Colonic mucosa (tissue), 4 donors: ENCODE data around the gene TBCK. TPM values are rescaled to one million over a fixed set of nuclear protein-coding genes. Genes with fewer than 3 reads are reported as not detected.

Source experiments
- DNase-seq: peaks from one replicate; pipeline ENCODE4 v3.0.0-alpha.2; 2020
- H3K27ac ChIP-seq: fragments of 200-600 bp; one replicate; pipeline ENCODE4 v1.8.0; 2021
- H3K27me3 ChIP-seq: fragments of 200-600 bp; one replicate; pipeline ENCODE4 v1.8.0; 2021
- H3K36me3 ChIP-seq: fragments of 200-600 bp; one replicate; pipeline ENCODE4 v1.8.0; 2021
- H3K4me1 ChIP-seq: fragments of 200-600 bp; one replicate; pipeline ENCODE4 v1.8.0; 2021; ENCODE audit warnings: mild to moderate bottlenecking
- H3K4me3 ChIP-seq: fragments of 200-600 bp; one replicate; pipeline ENCODE4 v1.8.0; 2021
- H3K9ac ChIP-seq, 2 donors: one replicate each; pipeline ENCODE4 v1.7.0; 2013; ENCODE audit warnings: control low read depth in 2 of 2, low read depth in 2 of 2, low read length in 2 of 2
- H3K9me3 ChIP-seq: fragments of 200-600 bp; one replicate; pipeline ENCODE4 v1.8.0; 2021
- CTCF ChIP-seq: fragments of 200-600 bp; IDR thresholded peaks from one replicate; pipeline ENCODE4 v1.8.0; 2022; ENCODE audit warnings: antibody characterized with exemption, mild to moderate bottlenecking
- intact Hi-C: fragments of 100-400 bp; cut with DNase I; formaldehyde crosslinking; loops from one replicate; pipeline ENCODE4 v1.14.1; 2022
- total RNA-seq, 2 donors: library from RNA; stranded (reverse); fragmentation: NEBNext Ultra II Directional in 1 of 2; extraction: Animal tissue kit (Norgen Biotek cat#: 25700) in 1 of 2; gene quantifications; one replicate each; pipeline ENCODE4 v1.2.1, GENCODE V29; 2021
- donor health status: healthy.
- donor health status: DM: no; HTN: no; CAD: no.
- donor health status: DM: no; HTN: no; CAD: no.

The TBCK gene
- total RNA-seq, 2 donors from 2014 or later, result 27.4 to 33.9 TPM

- Histone ChIP-seq H3K4me1 (no peaks in the 10 kb centered on the region), H3K27ac (no peak overlapping the region), H3K9ac (no peak overlapping the region), H3K9me3 (no peaks in the 10 kb centered on the region), H3K4me3 (no peak overlapping the region), H3K27me3 (no peaks in the 10 kb centered on the region), H3K36me3 (no peaks in the 10 kb centered on the region)
- DNase-seq, result peak; percentile 23
- intact Hi-C loops, result no loop called here
- TF ChIP-seq CTCF, result no peak
These were observed 317.6 kb downstream of the TBCK start for GRCh38 chr4:105998171-105999063.

DNA sequence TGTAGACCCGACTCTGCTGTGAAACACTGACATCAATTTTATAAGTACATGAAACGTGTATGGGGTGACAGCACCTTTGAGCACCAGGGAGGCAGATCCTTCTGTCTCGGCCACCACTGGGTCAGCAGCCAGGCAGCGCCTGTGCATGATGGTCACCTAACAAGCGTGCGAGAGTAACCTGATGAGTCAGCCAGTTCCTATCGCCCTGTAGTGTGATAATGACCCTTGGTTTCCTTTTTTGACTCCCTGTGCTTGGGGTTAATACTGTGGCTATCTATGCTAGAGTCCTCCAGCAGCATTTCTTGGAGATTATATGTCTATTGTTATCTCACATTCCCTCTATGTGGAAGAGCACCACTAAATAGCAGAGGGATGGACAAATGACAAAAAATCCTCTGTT is 319.2 kb downstream of the TBCK start:
- no peaks in the 10 kb centered on the region for H3K4me1 ChIP-seq
- no peaks in the 10 kb centered on the region for H3K36me3 ChIP-seq
- intact Hi-C loops, result no loop called here
- no peak for TF ChIP-seq CTCF
- H3K27ac ChIP-seq, result no peak overlapping the region
- DNase-seq, result no peak
- H3K4me3 ChIP-seq, result no peak overlapping the region
- no peaks in the 10 kb centered on the region for H3K9me3 ChIP-seq
- H3K9ac ChIP-seq, result no peak overlapping the region
- H3K27me3 ChIP-seq, result no peaks in the 10 kb centered on the region

GRCh38 chr4:105994841-105995501 is 321.0 kb downstream of the TBCK start:
- H3K27me3 ChIP-seq, result no peaks in the 10 kb centered on the region
- no peaks in the 10 kb centered on the region for H3K9me3 ChIP-seq
- no peaks in the 10 kb centered on the region for H3K4me1 ChIP-seq
- no peak overlapping the region for H3K9ac ChIP-seq
- no peak for DNase-seq
- no peak overlapping the region for H3K27ac ChIP-seq
- H3K4me3 ChIP-seq, result no peak overlapping the region
- intact Hi-C loops, result no loop called here
- no peaks in the 10 kb centered on the region for H3K36me3 ChIP-seq
- TF ChIP-seq CTCF, result no peak

- Histone ChIP-seq H3K9me3 (no peaks in the 10 kb centered on the region), H3K4me1 (no peaks in the 10 kb centered on the region), H3K4me3 (no peak overlapping the region), H3K27ac (no peak overlapping the region), H3K27me3 (no peaks in the 10 kb centered on the region), H3K9ac (no peak overlapping the region), H3K36me3 (no peaks in the 10 kb centered on the region)
- no peak for TF ChIP-seq CTCF
- DNase-seq, result no peak
- intact Hi-C loops, result no loop called here
These were observed 321.9 kb downstream of the TBCK start for GRCh38 chr4:105994061-105994460.

- no peak for DNase-seq
- Histone ChIP-seq H3K9ac (no peak overlapping the region), H3K4me1 (no peaks in the 10 kb centered on the region), H3K9me3 (no peaks in the 10 kb centered on the region), H3K27ac (no peak overlapping the region), H3K36me3 (no peaks in the 10 kb centered on the region), H3K27me3 (no peaks in the 10 kb centered on the region), H3K4me3 (no peak overlapping the region)
- TF ChIP-seq CTCF, result no peak
- intact Hi-C loops, result no loop called here
These were observed 323.2 kb downstream of the TBCK start for GRCh38 chr4:105992641-105993305.
